NCI-H1105 (cell line): ENCODE data around the gene MGST2.
"Not testable (repeated sequence)": the region's sequence is repeated elsewhere in the genome, so short reads cannot be mapped to it uniquely, and the experiment has no call there.

Experiments
- DNase-seq: peaks from one replicate; lab custom pipeline; 2025; lab: John Stamatoyannopoulos, UW

Gene MGST2

DNA sequence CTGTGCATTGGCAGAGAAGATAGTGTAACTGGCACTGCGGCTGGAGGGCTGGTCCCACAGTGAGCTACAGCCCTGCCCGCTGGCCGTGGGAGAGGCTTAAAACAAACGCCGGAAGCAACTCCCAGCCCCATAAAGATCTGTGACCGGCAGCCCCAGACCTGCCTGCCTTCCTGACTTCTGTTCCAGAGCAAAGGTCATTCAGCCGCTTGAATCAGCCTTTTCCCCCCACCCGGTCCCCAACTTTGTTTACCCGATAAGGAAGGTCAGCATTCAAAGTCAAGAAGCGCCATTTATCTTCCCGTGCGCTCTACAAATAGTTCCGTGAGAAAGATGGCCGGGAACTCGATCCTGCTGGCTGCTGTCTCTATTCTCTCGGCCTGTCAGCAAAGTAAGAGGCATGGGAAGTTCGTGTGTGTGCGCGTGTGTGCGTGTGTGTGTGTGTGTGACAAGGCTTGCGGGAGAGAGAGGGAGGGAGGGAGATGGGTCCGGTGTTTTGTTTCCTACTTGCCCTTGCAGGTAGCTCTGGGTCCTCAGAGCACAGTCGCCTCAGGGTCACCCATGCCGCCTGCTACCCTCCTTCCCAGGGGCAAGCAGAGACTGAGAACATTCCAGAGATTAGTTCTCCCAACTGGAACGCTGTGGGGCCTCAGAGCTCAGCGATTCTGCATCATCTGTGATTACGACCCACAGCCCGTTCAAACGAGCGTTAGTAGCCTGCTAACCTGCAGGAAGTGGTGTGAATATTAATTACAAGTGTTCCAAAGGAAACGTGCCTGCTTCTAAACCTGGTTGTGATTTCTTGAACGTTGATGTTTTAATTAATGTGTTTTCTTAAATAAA is at the start of gene MGST2:
Gene MGST2, plus strand, starts transcription at position 130 of the 840 bp plus-strand sequence. Its CDS starts 201 bp downstream, at position 331.
- no peak for DNase-seq

DNA sequence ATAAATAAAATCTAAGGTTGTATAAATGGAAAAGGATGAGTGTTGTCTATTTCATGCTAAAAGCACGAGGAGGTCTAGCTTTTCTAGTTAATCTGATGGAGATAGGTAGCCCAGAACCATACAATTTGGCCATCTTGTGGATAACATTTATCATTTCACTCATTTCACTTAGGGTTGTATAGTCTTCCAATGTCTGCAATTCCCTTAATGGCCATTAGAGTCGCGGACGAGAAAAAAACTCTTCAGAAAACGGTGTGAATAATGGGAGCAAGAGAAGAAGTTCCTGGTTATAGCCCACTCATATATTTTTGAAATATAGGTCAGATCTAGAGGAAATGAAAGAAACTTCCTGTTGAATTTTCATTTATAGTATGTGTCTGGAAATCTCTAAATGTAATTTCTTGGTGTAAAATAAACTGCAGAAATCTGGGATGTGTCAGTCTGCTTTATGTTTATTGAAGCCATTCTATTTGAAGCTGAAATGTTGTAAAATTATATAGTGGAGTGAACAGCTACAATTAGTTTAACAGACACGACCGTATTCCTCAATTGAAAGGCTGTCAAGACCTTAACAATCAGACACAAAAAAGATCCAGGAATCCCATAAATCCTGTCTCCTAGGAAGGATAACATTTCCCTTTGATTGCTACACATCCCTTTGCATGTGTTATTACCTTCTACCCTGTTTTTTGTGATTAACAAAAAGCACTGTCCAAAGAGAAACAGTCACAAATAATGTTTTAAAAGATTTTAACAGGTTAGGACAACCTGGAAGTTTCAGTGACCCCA is 47.7 kb upstream of the MGST2 start:
- no peak for DNase-seq

DNA sequence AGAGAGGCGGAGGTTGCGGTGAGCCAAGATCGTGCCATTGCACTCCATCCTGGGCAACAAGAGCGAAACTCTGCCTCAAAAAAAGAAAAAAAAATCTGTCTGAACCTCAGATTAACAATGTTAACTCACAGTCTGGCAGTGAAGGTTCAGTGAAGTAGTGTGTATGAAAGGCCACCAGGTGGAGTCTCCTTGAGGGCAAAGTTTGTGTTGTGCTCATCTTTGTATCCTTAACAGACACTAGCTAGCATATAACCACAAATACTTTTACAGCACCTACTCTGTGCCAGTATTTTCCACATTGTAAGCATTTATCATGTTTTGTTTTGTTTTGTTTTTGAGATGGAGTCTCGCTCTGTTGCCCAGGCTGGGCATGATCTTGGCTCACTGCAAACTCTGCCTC is 46.0 kb upstream of the MGST2 start:
- no peak for DNase-seq

DNA sequence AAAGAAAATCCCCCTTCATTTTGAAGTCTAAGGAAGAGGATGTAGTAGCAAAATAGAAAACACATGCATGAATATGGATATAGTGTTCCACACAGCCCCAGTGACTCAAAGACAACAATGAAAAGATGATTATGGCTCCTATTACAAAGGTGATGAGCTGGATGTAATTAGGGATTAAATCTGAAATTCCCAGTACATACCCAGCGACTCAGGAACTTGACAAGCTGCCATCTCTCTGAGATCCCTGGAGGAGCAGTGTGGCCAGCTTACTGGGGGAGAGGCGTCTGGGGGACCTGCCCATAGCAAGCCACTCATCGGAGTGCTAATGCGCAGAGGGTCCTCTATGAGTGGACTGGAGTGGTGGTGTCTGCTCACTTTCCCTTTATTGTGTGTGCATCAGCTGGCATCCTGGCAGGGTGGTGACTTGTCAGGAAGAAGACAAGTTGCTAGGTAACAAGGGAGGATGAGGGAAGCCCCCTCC is 42.7 kb upstream of the MGST2 start:
- DNase-seq, result no peak

- no peak for DNase-seq
Observed at GRCh38 chr4:139624441-139625092, 41.1 kb upstream of the MGST2 start.

DNA sequence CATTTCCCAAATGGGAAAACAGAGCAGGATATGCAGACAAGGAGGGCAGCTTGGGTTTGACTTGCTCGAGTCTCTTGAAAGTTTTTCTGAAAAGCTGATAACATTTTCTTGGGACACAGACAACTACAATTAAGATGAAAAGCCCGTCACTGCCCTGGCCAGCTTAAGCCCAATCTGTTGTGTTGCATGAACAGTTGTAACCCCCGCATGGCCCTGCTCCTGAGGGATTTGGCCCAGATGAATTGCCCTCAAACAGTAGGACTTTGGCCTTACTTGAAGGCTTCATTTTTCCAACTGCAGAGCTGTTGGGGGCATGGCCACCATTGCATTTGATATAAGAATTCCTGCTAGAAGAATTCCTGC is 40.5 kb upstream of the MGST2 start:
- no peak for DNase-seq

DNA sequence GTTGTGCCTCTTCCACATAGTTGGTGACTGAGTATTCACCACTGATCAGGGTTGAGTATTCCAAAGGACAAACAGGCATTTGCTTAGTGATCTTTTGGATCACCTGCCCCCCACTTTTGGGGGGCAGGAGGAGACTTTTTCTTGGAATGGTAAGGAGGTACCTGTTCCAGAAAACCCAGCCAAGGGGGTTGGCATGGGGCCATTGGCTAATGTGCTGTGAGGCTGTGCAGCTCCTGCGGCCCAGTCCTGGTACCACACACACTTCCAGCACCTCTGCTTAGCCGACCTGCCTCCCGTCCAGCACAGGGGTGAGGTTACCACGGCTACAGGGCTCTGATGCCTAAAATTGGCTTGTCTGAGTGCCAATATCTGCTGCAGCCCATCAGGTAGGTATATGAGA is 40.1 kb upstream of the MGST2 start:
- no peak for DNase-seq

GRCh38 chr4:139628184-139629012 is 37.2 kb upstream of the MGST2 start:
- peak; percentile 77 for DNase-seq

DNA sequence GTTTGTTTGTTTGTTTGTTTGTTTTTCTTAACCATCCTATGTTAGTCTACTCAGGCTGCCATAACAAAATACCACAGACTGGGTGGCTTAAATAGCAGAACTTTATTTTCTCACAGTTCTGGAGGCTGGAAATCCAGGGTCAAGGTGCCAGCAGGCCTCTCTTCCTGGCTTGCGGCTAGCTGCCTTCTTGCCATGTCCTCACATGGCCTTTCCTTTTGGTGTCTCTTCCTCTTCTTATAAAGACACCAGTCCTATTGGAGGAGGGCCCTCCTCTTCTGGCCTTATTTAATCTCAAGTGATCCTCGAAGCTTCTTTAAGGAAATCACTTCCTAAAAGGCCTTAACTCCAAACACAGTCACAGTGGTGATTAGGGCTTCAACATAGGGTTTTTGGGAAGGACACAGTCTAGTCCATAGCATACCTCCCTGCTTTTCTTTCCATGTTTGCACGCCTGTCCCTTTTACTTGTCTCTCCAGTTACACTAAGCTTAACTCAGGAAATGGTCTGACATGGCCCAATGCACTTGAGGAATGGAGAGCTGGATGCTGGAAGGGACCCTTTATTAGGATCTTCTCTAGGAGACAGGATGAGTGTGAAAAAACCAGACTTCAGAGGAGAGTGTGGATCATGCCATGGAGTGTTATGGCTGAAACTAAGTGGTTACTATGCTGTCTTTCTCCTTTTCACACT is 36.0 kb upstream of the MGST2 start:
- no peak for DNase-seq

DNA sequence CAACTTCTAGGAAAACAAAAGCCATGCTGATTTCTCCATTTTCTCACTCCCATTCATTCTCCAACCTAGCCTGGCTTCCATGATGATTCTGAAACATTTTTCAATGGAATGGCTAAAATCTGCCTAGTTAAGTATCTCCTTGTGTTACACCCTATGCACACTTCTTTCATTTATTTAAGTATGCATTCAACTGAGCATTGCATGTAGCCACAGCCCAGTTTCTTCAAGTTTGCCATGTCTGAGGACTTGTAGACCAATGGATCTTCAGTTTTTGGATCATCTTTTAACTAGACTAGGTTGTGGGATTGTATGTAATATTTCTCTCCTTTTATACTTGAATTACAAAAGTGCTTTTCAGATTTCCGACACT is 35.5 kb upstream of the MGST2 start:
- DNase-seq, result no peak

DNA sequence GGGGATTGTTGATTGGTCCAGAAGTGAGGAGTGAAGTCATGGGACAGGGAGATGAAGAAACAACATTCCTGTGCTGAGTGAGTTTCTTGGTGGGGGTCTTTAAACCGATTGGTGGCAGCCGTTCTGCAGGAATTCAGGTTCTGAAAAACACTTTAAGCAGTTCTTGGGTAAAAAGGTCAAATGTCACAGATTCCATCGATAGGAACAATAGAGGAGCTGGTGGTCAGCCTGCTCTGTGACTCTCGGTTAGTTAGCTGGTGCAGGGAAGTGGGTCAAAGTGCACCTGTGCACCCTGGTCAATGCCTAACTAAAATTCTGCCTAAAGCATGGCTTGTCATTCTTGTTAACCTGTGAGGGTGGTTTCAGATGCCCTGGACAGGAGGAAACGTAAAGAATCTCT is 34.6 kb upstream of the MGST2 start:
- no peak for DNase-seq

GRCh38 chr4:139631791-139632190 is 33.8 kb upstream of the MGST2 start:
- DNase-seq, result no peak

GRCh38 chr4:139632739-139633138 is 32.9 kb upstream of the MGST2 start:
- not testable (repeated sequence) for DNase-seq

GRCh38 chr4:139633195-139633594 is 32.4 kb upstream of the MGST2 start:
- no peak for DNase-seq

DNA sequence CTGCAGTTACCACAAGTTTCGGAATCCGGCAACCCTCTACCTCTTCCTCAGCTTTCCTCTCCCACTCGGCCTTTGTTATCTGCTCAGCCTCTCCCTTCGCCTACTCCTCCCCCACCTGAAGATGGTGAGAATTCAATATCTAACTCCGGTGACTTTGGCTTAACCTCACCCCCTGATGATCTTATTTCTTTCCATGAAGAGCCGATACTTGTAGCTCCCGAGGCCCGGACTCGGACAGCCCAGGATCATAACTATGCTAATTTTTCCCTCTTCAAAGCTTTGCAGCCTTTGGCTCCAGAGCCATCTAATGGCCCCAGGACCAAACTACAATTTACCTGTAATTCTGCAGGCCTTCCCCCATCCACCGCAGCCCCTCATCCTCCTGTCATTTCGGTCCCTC is 32.0 kb upstream of the MGST2 start:
- DNase-seq, result peak; percentile 14

DNA sequence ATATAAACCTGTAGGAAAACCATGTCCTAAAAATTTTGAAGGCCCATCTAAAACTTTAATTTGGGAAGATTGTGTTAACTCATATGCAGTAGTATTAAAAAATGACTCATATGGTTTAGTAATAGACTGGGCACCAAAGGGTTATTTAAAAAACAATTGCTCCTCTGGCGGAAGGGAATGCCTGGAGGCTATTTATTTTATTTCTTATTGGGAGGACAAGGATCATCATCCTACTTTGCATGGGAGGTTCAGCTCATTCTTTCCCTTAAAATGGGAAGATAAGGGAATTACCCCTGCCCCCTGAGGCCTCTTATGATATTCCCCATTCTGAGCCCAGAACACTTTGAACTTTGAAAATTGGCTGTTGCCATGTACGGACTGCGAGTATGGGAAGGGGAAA is 29.7 kb upstream of the MGST2 start:
- DNase-seq, result no peak

- not testable (repeated sequence) for DNase-seq
Observed at GRCh38 chr4:139638306-139638705, 27.3 kb upstream of the MGST2 start.

DNA sequence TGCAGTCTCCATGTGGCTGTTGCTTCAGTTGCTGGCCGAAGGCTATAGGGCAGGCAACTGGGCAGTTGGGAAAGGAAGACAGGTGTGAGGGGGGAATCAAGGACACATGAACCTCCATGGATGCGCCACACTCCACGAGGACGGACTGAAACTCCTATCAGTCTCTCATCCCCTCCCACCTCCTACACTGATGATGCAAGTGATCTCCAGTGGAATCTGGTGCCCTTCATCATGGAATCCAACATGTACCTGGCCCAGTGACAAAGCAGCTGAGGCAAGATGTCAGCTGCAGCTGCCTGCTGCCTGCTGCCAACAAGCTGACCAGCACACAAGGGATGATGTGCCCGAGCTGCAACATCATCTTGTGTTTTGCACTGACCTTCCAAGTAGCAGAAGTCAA is 26.0 kb upstream of the MGST2 start:
- DNase-seq, result no peak

- no peak for DNase-seq
Observed at GRCh38 chr4:139641218-139641617, 24.4 kb upstream of the MGST2 start.

GRCh38 chr4:139642364-139642763 is 23.3 kb upstream of the MGST2 start:
- DNase-seq, result no peak
